IPS-20b (cell line): ENCODE results near the gene SLAMF1.
"Not testable (repeated sequence)": the region's sequence is repeated elsewhere in the genome, so short reads cannot be mapped to it uniquely, and the experiment has no call there.

Source experiments
- H3K27ac ChIP-seq: one replicate; pipeline ENCODE4 v1.5.1; 2013; ENCODE audit warnings: low read length
- H3K27me3 ChIP-seq: 2 replicates; pipeline ENCODE4 v1.6.1; 2013; ENCODE audit warnings: mild to moderate bottlenecking, low read length, inconsistent platforms; ENCODE audit not compliant: insufficient read depth
- H3K36me3 ChIP-seq: 2 replicates; pipeline ENCODE4 v1.6.1; 2013; ENCODE audit warnings: low read depth, mild to moderate bottlenecking, inconsistent platforms, low read length, moderate library complexity; ENCODE audit not compliant: insufficient read depth
- H3K4me1 ChIP-seq: 2 replicates; pipeline ENCODE4 v1.6.1; 2013; ENCODE audit warnings: mild to moderate bottlenecking, control low read depth, inconsistent platforms, low read length, moderate library complexity; ENCODE audit not compliant: insufficient read depth
- H3K4me3 ChIP-seq: 2 replicates; pipeline ENCODE4 v1.5.1; 2013; ENCODE audit warnings: mild to moderate bottlenecking, low read length, inconsistent platforms
- H3K9ac ChIP-seq: 2 replicates; pipeline ENCODE4 v1.6.1; 2013; ENCODE audit warnings: low read depth, mild to moderate bottlenecking, inconsistent platforms, low read length, moderate library complexity
- H3K9me3 ChIP-seq: 2 replicates; pipeline ENCODE4 v1.6.1; 2013; ENCODE audit warnings: mild to moderate bottlenecking, low read depth, low read length, inconsistent platforms; ENCODE audit not compliant: insufficient read depth

Gene SLAMF1

DNA sequence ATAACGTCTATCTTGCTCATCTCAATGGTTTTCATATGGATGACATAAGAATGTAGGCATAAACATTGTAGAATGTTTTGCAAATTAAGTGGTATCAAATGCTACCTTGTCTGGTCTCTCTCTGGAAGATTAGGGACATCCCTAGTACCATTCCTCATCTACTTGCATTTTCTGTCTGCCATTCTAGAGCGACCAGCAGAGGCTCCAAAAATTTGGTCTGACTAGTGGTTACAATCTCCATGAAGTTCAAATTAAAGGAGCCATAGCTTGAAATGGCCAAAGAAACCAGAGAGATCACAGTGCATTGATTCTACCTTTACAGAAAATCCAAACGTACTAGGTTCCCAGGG, 68.7 kb downstream of the SLAMF1 start:
- Histone ChIP-seq H3K27me3 (no peaks in the 10 kb centered on the region), H3K27ac (no peak overlapping the region), H3K36me3 (no peaks in the 10 kb centered on the region), H3K4me1 (no peaks in the 10 kb centered on the region), H3K9ac (no peak overlapping the region), H3K9me3 (no peaks in the 10 kb centered on the region), H3K4me3 (no peak overlapping the region)

DNA sequence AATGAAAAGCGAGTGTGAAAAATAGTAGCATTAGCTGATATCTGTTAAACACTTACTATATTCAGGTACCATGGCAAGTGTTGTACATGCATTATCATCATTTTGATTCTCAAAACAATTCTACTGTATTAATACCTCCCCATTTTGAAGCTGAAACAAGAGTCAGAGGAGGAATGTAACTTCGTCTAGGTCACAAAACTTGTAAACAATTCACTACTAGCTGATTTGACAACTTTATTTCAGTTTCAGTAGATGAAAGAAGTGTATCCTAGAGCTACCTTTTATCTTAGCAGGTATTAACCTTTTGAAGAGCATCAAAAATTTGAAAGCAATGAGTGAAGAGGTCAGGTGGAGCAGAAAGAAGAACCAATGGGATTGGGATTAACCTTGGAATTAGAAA, 69.2 kb downstream of the SLAMF1 start:
- Histone ChIP-seq H3K27ac (no peak overlapping the region), H3K27me3 (no peaks in the 10 kb centered on the region), H3K9ac (no peak overlapping the region), H3K9me3 (no peaks in the 10 kb centered on the region), H3K4me1 (no peaks in the 10 kb centered on the region), H3K4me3 (no peak overlapping the region), H3K36me3 (no peaks in the 10 kb centered on the region)

DNA sequence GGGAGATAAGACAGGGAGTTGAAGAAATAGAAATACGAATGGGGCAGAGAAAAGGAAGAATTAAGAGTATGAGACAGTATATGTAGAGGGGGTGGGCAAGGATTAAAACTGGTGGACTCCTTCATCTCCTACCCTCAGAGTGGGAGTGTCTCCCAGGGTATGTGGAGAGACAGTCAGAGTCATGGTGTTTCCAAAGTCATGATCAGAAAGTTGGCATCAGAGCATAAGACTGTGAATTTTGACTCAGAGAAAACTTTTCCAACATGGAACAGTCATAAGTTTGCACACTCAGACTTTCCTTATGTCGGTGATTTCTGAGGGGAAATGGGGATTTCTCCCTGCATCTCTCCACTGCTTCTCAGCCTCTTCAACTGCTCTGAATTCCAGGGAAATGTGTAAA, 70.0 kb downstream of the SLAMF1 start:
- no peak overlapping the region for H3K9ac ChIP-seq
- H3K4me1 ChIP-seq: no peaks in the 10 kb centered on the region
- H3K36me3 ChIP-seq: no peaks in the 10 kb centered on the region
- H3K27me3 ChIP-seq: no peaks in the 10 kb centered on the region
- H3K4me3 ChIP-seq: no peak overlapping the region
- H3K27ac ChIP-seq: no peak overlapping the region
- no peaks in the 10 kb centered on the region for H3K9me3 ChIP-seq

DNA sequence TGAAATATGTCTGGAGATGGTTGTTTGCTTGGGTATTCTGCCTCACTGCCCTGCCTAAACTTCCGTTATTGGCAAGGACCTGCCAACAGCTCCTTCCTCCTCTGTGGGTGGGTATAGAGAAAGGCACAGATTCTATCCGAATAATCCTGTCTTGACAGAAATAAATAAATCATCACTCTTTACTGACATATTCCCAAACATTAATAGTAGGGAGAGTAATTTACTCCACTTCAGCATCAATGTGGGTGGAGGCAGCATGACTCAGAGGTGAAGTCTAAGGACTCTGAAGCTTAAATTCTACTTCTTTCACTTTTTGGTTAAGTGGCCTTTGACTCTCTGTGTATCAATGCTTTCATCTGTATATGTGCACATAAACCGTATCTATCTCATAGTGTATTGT, 70.5 kb downstream of the SLAMF1 start:
- no peak overlapping the region for H3K4me3 ChIP-seq
- no peaks in the 10 kb centered on the region for H3K4me1 ChIP-seq
- H3K36me3 ChIP-seq: no peaks in the 10 kb centered on the region
- no peak overlapping the region for H3K9ac ChIP-seq
- no peaks in the 10 kb centered on the region for H3K27me3 ChIP-seq
- no peaks in the 10 kb centered on the region for H3K9me3 ChIP-seq
- no peak overlapping the region for H3K27ac ChIP-seq

DNA sequence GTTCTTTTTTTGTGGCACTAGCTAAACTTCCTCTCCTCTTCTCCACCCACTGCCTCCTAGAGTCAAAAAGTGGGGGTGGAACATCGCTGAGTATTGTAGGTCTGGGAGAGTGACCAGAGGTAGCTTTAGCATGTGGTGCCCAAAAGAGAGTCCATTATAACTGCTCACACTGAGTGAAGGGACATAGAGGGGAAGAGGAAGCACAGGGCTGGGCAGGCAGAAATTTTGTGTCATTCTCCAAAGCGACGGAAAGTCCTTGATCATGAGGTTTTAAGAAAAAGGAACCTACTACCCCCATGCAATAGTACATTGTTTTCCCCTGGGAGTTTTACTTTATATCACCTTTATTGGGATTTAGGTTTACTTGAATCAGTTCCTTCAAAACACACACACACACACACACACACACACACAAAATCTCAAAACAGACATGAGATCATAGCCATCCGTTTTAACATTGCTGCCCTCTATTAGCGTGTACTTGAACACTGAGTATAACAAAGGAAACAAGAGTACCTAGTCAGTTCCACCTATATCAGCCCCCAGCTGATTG, 71.7 kb downstream of the SLAMF1 start:
- Histone ChIP-seq H3K4me3 (no peak overlapping the region), H3K36me3 (no peaks in the 10 kb centered on the region), H3K4me1 (no peaks in the 10 kb centered on the region), H3K27me3 (no peaks in the 10 kb centered on the region), H3K27ac (no peak overlapping the region), H3K9ac (no peak overlapping the region), H3K9me3 (no peaks in the 10 kb centered on the region)

DNA sequence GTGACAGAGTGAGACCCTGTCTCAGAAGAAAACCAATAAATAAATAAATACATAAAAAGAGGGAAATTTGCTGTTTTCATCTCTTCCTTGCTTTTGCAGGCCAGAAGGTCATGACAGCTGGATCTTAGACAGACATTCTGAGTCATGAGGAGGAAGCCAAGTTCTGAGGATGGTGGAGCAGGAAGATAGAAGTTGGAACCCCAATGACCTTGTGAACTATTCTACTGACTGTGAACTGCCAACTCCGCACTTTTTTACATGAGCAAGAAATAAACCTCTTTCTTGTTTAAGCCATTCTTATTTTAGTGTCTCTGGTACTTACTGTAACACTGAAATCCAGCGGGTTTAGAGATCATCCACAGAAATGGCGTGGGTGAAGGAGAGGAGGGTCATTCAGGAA, 76.0 kb downstream of the SLAMF1 start:
- H3K36me3 ChIP-seq: no peaks in the 10 kb centered on the region
- H3K27ac ChIP-seq: no peak overlapping the region
- no peaks in the 10 kb centered on the region for H3K9me3 ChIP-seq
- H3K9ac ChIP-seq: no peak overlapping the region
- no peaks in the 10 kb centered on the region for H3K4me1 ChIP-seq
- H3K4me3 ChIP-seq: no peak overlapping the region
- no peaks in the 10 kb centered on the region for H3K27me3 ChIP-seq

DNA sequence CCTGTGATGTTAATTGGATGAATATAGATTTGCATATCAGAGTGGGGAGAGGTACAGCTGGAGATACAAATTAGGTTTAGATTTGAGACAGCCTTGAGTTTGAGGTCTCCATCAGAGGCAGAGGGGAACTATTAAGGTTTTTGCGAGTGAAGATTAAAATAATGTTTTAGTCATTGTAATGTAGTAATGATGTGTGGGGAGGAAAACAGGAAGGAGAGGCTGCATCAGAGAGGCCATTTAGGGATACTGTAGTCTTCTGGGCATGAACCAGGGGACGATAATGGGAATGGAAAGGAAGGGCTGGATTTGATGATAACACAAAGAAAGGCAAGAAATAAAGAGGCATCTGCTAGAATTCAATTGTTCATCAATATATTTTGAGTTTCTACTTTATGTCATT, 77.0 kb downstream of the SLAMF1 start:
- H3K9ac ChIP-seq: no peak overlapping the region
- H3K9me3 ChIP-seq: no peaks in the 10 kb centered on the region
- no peaks in the 10 kb centered on the region for H3K36me3 ChIP-seq
- H3K4me3 ChIP-seq: no peak overlapping the region
- H3K4me1 ChIP-seq: no peaks in the 10 kb centered on the region
- no peak overlapping the region for H3K27ac ChIP-seq
- no peaks in the 10 kb centered on the region for H3K27me3 ChIP-seq

DNA sequence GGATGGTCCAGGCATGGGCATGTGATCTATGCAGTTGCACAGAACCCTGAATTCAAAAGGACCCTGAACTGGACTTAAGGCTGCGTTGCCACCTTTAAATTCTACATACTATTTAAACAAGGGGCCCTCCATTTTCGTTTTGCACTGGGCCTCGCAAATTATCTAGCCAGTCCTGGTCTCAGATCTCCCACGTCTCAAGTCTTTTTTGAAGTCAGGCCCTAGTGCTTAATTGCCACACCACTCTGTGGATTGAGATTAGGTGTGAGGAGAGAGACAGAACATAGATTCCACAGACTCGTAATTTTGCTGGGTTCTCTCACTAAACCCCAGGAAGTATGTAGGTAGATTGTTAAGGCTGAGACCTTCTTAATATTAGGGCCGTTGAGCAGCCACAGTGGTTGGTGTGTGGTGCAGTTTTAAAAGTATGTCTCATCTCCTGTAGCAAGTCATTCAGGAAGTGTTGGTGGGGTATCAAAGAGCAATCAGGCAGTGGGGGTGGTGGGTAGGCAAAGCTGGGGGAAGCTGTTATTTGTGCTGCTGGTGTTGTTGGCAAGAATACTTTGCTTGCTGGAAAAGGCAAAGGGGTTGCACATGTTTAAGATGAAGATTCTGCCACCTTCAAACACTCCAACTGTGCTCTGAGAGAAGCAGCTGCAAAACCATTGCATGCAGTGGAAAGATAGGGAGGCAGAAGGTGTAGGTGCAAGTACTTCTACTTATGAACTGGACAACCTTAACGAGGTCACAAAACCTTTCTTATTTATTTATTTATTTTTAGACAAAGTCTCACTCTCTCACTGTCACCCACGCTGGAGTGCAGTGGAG, 78.8 kb downstream of the SLAMF1 start:
- Histone ChIP-seq H3K36me3 (no peaks in the 10 kb centered on the region), H3K4me1 (no peaks in the 10 kb centered on the region), H3K27ac (no peak overlapping the region), H3K9me3 (peaks cover under 1% of the 10 kb centered on the region; the same call in 1 of the 2 replicates), H3K9ac (no peak overlapping the region), H3K4me3 (no peak overlapping the region), H3K27me3 (no peaks in the 10 kb centered on the region)

DNA sequence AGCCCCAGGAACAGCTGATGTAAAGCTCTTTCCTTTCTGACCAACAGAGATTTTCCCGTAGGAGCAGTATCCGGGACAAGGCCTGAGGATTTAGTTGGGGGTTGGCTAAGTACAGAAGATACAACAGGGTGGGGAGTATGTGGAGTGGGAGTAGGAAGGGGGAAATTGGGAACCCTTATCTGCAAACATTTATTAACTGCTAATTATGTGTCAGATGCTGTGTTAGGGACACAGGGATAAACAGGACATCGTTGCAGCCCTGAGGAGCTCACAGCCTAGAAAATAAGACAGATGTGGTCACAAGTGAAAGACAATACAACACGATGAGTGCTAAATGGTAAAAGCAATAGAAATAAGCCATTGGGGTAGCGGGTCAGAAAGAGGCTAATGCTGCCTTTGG, 79.5 kb downstream of the SLAMF1 start:
- Histone ChIP-seq H3K36me3 (no peaks in the 10 kb centered on the region), H3K9me3 (peaks cover 6% of the 10 kb centered on the region), H3K27me3 (no peaks in the 10 kb centered on the region), H3K27ac (no peak overlapping the region), H3K4me3 (no peak overlapping the region), H3K4me1 (no peaks in the 10 kb centered on the region), H3K9ac (no peak overlapping the region)

DNA sequence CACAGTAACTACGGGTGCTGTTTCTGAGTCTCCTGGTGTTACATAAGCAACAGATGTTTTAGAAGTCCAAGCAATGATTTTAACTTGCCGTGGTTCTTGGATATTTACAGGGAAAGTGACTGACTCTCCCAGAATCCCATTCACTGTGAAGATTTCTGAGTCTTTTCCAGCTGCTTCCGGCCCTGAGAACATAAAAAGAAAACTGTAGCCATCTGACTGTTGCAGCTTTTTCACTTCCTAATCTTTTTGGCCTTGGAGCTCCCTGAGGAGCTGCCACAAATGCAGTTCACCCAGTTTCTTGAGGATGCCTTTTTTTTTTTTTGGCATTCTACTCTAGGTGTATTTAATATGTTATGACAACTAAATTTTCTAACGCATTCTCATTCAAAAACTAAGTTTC, 81.3 kb downstream of the SLAMF1 start:
- Histone ChIP-seq H3K4me3 (no peak overlapping the region), H3K27ac (no peak overlapping the region), H3K27me3 (no peaks in the 10 kb centered on the region), H3K9ac (no peak overlapping the region), H3K4me1 (no peaks in the 10 kb centered on the region), H3K36me3 (no peaks in the 10 kb centered on the region), H3K9me3 (peaks cover 7% of the 10 kb centered on the region)

DNA sequence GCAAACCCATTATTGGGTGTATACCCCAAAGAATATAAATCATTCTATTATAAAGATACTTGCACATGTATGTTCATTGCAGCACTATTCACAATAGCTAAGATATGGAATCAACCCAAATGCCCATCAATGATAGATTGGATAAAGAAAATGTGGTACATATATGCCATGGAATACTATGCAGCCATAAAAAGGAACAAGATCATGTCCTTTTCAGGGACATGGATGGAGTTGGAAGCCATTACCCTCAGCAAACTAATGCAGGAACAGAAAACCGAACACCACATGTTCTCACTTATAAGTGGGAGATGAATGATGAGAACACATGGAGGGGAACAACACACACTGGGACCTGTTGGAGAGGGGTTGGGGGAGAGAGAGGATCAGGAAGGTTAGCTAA, 83.6 kb downstream of the SLAMF1 start:
- H3K9me3 ChIP-seq, H3K9ac ChIP-seq, H3K36me3 ChIP-seq, H3K4me1 ChIP-seq, H3K27me3 ChIP-seq, H3K27ac ChIP-seq, H3K4me3 ChIP-seq: not testable (repeated sequence)

DNA sequence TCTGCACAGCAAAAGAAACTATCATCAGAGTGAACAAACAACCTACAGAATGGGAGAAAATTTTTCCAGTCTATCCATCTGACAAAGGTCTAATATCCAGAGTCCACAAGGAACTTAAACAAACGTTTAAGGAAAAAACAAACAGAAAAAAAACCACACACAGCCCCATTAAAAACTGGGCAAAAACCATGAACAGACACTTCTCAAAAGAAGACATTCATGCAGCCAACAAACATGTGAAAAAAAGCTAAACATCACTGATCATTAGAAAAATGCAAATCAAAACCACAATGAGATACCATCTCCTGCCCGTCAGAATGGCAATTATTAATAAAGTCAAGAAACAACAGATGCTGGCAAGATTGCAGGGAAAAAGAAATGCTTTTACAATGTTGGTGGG, 84.1 kb downstream of the SLAMF1 start:
- H3K4me1 ChIP-seq, H3K27ac ChIP-seq, H3K27me3 ChIP-seq, H3K9ac ChIP-seq, H3K4me3 ChIP-seq, H3K9me3 ChIP-seq, H3K36me3 ChIP-seq: not testable (repeated sequence)
